ENCODE data around the gene SMARCAL1.

SMARCAL1 gene

GRCh38 chr2:216477283-216478035 lies 65.2 kb downstream of the SMARCAL1 start:
- ChIA-PET CTCF (interaction anchor here (0.8 to 5.0 kb wide), 6 partner anchors 9 to 33 kb away, joined by 3 to 14 read pairs (median 3); no protein-coding TSS in a partner anchor), POLR2A (no interaction called here)
- no peak for TF ChIP-seq CTCF (IDR thresholded peaks at IDR 0.05; ENCODE audit: control extremely low read depth, extremely low read depth, low read depth, missing control alignments)
- DNase-seq (ENCODE audit: extremely low spot score): no peak

DNA sequence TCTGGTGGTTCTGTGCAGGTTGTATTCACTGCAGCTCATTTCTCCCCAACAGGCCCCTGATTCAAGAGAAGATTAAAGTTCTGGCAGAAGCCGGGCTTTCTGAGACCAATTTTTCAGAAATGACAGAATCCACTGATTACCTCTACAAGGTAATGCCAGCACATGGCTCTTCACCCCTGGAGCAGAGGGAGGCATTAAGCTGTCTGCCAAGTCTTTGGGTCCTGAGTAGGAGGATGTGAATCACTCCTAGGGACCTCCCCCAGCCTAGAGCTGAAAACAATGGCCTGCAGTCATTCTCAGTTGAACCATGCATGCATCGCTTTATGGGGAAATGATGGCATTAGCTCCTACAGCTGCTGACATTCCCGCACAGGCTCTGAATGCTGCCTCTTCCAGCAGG lies 65.9 kb downstream of the SMARCAL1 start:
- CTCF ChIA-PET: interaction anchor here (0.8 to 5.0 kb wide), 6 partner anchors 9 to 34 kb away, joined by 3 to 14 read pairs (median 4); no protein-coding TSS in a partner anchor
- POLR2A ChIA-PET: no interaction called here
- no peak for DNase-seq (ENCODE audit: extremely low spot score)
- no peak for TF ChIP-seq CTCF (IDR thresholded peaks at IDR 0.05; ENCODE audit: control extremely low read depth, extremely low read depth, low read depth, missing control alignments)

GRCh38 chr2:216478791-216479190 lies 66.5 kb downstream of the SMARCAL1 start:
- no peak for TF ChIP-seq CTCF (IDR thresholded peaks at IDR 0.05; ENCODE audit: control extremely low read depth, extremely low read depth, low read depth, missing control alignments)
- DNase-seq (ENCODE audit: extremely low spot score): no peak
- ChIA-PET POLR2A (no interaction called here), CTCF (interaction anchor here (1.4 to 5.0 kb wide), 3 partner anchors 8 to 12 kb away, joined by 4 to 14 read pairs (median 4); no protein-coding TSS in a partner anchor)

DNA sequence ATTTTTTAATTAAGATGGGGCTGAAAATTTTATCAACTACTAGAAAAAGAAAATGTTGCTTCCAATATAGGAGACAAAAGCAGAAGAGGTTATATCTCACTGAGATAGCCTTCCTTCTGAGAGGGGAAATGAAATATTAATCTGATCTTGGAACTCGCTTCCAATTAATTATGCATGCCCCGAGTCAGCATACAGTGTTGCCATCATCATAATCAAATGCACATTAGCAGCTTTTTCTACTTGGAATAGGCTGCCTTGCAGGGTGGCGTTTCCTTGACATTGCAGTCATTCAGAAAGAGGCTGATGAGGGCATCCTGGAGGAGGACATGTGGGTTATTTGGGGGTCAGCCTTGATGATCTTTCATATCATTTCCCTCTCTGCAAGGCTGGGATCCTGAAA lies 67.9 kb downstream of the SMARCAL1 start:
- POLR2A ChIA-PET: no interaction called here
- CTCF ChIA-PET: no interaction called here
- no peak for DNase-seq (ENCODE audit: extremely low spot score)
- TF ChIP-seq CTCF (IDR thresholded peaks at IDR 0.05; ENCODE audit: control extremely low read depth, extremely low read depth, low read depth, missing control alignments): no peak

DNA sequence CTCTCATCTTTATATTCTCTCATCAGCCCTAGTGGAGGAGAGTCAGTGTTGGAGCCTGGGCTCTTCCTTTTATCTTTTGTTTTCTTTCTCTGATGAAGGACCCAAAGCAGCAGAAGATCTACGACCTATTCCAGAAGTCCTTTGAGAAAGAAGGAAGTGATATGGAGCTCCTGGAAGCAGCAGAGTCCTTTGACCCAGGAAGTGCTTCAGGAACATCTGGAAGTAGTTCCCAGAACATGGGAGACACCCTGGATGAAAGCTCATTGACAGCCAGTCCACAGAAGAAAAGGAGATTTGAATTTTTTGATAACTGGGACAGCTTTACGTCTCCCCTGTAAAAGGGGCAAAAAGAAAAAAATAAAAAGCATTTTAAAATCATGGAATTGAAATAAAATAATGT lies 70.4 kb downstream of the SMARCAL1 start:
- DNase-seq (ENCODE audit: extremely low spot score): no peak
- ChIA-PET POLR2A (no interaction called here), CTCF (interaction anchor here (1.0 to 1.4 kb wide), 2 partner anchors 34 to 35 kb away, joined by 3 to 4 read pairs; no protein-coding TSS in a partner anchor)
- no peak for TF ChIP-seq CTCF (IDR thresholded peaks at IDR 0.05; ENCODE audit: control extremely low read depth, extremely low read depth, low read depth, missing control alignments)

DNA sequence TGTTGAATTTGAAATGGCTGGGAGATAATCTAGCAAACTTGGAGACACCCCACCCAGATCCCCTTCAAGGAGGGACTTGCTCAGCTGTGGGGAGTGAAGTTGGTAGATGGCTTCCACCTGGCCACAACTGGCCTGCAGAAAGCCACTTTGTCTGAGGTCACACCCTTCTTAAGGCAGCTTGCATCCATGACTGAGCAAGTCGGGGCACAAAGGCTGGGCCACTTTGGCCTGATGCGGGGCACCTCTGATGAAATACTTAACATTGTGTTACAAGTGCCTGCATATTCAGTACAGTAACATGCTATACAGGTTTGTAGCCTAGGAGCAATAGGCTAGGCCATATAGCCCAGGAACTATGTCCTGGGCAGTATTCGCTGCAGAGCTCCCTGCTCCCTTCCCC lies 73.0 kb downstream of the SMARCAL1 start:
- TF ChIP-seq CTCF (IDR thresholded peaks at IDR 0.05; ENCODE audit: control extremely low read depth, extremely low read depth, low read depth, missing control alignments): no peak
- ChIA-PET CTCF (no interaction called here), POLR2A (no interaction called here)
- DNase-seq (ENCODE audit: extremely low spot score): no peak

Data from GM10248 (cell line).